Measurements from ENCODE around the gene C17orf100. TPM values are rescaled to one million over a fixed set of nuclear protein-coding genes. Genes with fewer than 3 reads are reported as not detected.

C17orf100 gene
- total RNA-seq, 1 experiment from 2014 or later = 0.70 TPM

GRCh38 chr17:6638046-6638908 is 13.3 kb upstream of the C17orf100 start:
- no peak for DNase-seq
- no peak overlapping the region for H3K56ac ChIP-seq (ENCODE audit: insufficient read length, low read depth, low read length)
- no peaks in the 10 kb centered on the region for H3K9me3 ChIP-seq (ENCODE audit: control insufficient read depth, low read depth, low read length)
- H3K18ac ChIP-seq (ENCODE audit: insufficient read length, low read depth, low read length) = no peak overlapping the region
- no peak overlapping the region for H2BK15ac ChIP-seq (ENCODE audit: low read depth, low read length)
- peaks cover 14 to 28% (median 26%) of the 10 kb centered on the region in 3 experiments for H3K36me3 Mint-ChIP-seq (ENCODE audit: insufficient read depth in 1 of 3, low read depth in 3 of 3)
- H3K27ac Mint-ChIP-seq = peak overlapping the region in 2 of 3 experiments; percentile 39 to 76; a peak in 2 of 7 replicates
- peak overlapping the region; percentile 91 to 94; a peak in 3 of 5 replicates for H3K4me3 Mint-ChIP-seq
- H3K27me3 Mint-ChIP-seq (ENCODE audit: low read depth) = no peaks in the 10 kb centered on the region; the same call in 1 of the 2 replicates
- H3K4me1 Mint-ChIP-seq = peaks cover 15 to 20% of the 10 kb centered on the region in 2 experiments
- H4K5ac ChIP-seq (ENCODE audit: insufficient read length, low read depth, low read length) = no peak overlapping the region
- no peak overlapping the region for H2BK12ac ChIP-seq (ENCODE audit: insufficient read length, low read depth, low read length)
- H3K4me2 ChIP-seq (ENCODE audit: insufficient read depth, insufficient read length, low read length) = no peak overlapping the region
- H3T11ph ChIP-seq (ENCODE audit: low read length) = no peak overlapping the region
- no peaks in the 10 kb centered on the region for H3K27me3 ChIP-seq (ENCODE audit: insufficient read depth, low read length)
- H4K8ac ChIP-seq (replicated peaks; ENCODE audit: insufficient read length, low read depth, low read length) = no peak overlapping the region
- H4K20me1 ChIP-seq (ENCODE audit: control insufficient read depth, insufficient read depth, insufficient read length) = no peaks in the 10 kb centered on the region
- H2BK120ac ChIP-seq (ENCODE audit: low read depth, low read length, poor library complexity, severe bottlenecking) = no peak overlapping the region
- H3K23ac ChIP-seq (ENCODE audit: insufficient read length, low read depth, low read length) = no peak overlapping the region
- H3K9ac ChIP-seq (ENCODE audit: extremely low read depth, insufficient read length, low read length) = no peak overlapping the region
- H2BK5ac ChIP-seq (ENCODE audit: insufficient read length, low read length) = no peak overlapping the region
- H3K23me2 ChIP-seq (ENCODE audit: insufficient read length, low read depth, low read length, poor library complexity, severe bottlenecking) = peaks cover 18% of the 10 kb centered on the region
- H3K4me1 ChIP-seq (ENCODE audit: insufficient read depth, low read length) = no peaks in the 10 kb centered on the region
- no peak for TF ChIP-seq CTCF (conservative IDR thresholded peaks at IDR 0.05)
- no peak overlapping the region for H2AK5ac ChIP-seq (ENCODE audit: insufficient read length, low read length)
- no peak overlapping the region for H3K27ac ChIP-seq (ENCODE audit: insufficient read length, low read depth, low read length)
- H2AFZ ChIP-seq (ENCODE audit: low read length) = no peak overlapping the region
- H3K14ac ChIP-seq (ENCODE audit: insufficient read depth, low read length) = no peak overlapping the region
- no peaks in the 10 kb centered on the region for H3K9me3 Mint-ChIP-seq
- H3K79me1 ChIP-seq (ENCODE audit: insufficient read depth, low read depth, low read length, poor library complexity, severe bottlenecking) = no peaks in the 10 kb centered on the region
- no peak overlapping the region for H4K91ac ChIP-seq (ENCODE audit: insufficient read length, low read depth, low read length)
- no CpG with 5 or more reads among the region's 24 CpGs for WGBS (ENCODE audit: extremely low coverage, insufficient read length, low lambda C conversion rate)
- H3K4ac ChIP-seq (ENCODE audit: low read depth, low read length) = no peak overlapping the region
- H2BK20ac ChIP-seq (ENCODE audit: low read depth, low read length, poor library complexity, severe bottlenecking) = no peak overlapping the region
- H3K79me2 ChIP-seq (ENCODE audit: insufficient read depth, low read length) = peaks cover 2% of the 10 kb centered on the region; the same call in 1 of the 2 replicates

Measured in H9 (cell line).